HTERT RPE-1 (cell line): Measurements from ENCODE around the gene NSMCE1.

ENCODE experiments used
- in situ Hi-C: fragments of 300-500 bp; cut with MboI; formaldehyde crosslinking; loops from 4 replicates; pipeline ENCODE4 v1.14.3; 2020; ENCODE audit warnings: low sequenced_read_pairs

The NSMCE1 gene

DNA sequence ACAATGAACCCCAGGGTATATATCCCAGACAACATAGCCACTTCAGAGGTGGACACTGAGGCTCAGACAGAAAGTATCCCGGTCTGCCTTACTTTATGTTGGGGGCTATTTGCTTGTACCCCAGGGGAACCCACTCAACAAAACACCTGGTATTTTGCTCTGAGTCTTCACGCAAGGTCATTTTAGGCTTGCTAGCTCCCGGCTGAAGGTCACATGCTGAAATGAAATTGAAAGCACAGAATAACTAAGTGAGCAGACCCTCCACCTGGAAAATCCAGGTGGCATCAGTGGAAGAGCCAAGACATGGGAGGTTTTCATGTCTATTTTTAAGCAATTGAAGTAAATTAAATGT is 69.4 kb downstream of the NSMCE1 start:
- in situ Hi-C loops: no loop called here

DNA sequence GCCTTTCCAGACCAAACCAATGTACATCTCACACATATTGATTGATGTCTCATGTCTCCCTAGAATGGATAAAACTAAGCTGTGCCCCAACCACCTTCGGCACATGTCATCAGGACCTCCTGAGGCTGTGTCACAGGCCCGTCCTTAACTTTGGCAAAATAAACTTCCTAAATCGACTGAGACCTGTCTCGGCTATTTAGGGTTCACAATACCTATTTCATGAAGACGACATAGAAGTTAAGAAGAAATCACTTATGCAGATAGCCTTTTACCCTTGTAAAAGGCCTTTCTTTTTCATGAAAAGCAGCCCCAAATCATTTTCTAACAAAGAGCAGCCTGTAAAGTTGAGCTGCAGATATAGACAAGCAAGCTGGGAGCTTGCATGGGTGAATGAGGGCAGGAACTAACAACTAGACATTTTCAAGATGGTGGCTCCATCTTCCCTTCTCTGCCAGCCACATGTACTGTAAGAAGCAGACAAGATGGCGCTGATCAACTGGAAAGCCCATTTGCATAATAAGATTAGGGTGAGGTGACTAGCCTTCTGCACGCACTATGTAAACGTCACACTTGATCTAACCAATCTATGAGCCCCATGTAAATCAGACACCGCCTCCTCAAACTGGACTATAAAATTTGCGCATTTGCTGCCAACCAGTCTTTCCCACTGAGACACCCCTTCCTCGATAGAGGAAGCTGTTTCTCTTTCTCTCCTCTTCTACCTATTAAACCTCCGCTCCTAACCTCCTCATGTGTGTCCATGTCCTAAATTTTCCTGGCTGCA is 69.9 kb downstream of the NSMCE1 start:
- in situ Hi-C loops: no loop called here

DNA sequence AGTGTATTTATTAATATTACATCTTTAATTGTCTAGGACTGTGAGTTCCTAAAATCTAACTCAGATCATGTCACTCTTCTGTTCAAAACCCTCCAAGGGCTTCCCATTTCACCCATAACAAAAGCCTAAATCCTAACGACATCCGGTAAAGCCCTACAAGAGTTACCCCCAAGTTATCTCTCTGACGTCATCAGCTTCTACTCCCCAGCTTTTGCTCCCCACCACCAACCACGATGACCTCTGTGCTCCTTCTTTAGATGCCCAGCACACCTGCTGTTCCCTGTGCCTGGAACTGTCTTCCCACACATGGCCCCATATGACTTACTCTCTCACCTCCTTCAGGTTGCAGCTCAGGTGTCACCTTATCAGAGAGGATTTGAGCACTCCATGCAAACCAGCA is 71.6 kb downstream of the NSMCE1 start:
- in situ Hi-C loops: no loop called here

DNA sequence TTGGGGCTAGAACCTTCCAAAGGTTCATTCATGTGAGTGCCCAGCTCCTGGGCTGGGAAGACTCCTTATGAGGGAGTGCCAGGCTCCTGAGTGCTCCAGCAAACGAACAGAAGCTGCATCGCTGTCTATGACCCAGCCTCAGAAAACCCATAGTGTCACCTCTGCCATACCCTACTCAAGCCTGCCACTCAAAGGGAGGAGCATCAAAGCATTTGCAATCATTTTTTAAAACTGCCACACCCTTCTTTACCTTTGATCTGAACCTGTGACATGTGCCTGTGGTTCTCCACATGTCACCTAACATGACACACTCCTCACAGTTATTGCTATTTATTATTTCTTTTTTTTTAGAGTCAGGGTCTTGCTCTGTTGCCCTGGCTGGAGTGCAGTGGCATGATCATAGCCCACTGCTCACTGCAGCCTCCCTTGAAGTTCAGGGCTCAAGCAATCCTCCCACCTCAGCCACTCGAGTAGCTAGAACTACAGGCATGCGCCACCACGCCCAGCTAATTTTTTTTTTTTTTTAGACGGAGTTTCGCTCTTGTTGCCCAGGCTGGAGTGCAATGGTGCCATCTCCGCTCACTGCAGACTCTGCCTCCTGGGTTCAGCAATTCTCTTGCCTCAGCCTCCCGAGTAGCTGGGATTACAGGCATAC is 72.5 kb downstream of the NSMCE1 start:
- in situ Hi-C loops: no loop called here

DNA sequence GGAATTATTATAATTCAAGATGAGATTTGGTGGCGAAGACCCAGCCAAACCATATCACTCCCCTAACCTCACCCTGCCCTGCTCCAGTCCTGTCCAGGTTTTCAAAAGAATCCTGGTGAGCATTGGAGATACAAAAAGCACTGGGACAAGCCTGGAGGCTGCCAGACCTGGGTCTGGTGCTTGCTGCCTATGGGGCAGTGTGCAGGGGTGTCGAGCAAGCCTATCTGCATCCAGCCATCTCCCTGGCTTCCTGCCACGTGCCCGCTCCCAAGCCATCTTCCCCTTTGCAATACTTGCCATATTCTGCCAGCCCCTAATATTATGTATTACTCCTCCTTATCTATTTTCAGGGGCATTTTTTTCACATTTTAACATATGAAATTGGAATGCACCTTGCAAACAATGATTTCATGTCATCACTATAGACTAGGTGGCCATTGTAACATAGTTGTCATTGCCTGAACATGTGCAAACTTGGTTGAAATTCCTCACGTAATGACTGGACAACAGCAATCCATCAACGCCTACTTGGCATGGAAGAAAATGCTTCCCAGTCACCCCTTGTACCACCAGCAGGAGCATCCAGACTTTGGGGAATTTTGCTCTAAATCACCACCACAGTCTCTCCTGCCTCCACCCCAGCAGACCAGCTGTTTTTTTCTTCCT is 73.4 kb downstream of the NSMCE1 start:
- in situ Hi-C loops: no loop called here

DNA sequence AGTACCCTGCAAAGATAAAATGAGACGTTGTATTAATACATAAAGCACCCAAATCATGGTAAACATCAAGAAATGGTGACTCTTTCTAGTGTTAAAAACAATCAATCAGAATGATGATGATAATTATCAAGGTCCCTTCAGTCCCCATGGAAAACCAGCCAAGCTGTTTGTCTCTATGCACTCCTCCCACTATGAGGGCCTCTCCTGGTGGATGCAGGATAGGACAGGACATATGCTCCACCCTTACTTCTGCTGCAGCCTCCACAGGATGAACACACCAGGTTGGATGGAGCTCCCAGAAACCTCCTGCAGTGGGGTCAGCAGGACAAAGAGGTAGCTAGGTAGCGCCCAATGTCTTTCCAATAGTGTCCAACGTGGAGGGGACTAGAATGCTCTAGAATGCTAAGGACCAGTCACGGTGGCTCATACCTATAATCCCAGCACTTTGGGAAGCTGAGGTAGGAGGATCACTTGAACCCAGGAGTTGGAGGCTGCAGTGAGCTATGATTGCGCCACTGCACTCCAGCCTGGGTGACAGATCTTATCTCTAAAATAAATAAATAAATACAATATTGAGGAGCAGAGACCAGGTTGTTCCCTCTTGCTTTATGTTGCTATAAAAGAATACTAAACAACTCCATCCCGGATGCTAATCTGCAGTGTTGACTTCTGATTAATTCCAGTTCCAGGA is 75.1 kb downstream of the NSMCE1 start:
- in situ Hi-C loops: no loop called here

DNA sequence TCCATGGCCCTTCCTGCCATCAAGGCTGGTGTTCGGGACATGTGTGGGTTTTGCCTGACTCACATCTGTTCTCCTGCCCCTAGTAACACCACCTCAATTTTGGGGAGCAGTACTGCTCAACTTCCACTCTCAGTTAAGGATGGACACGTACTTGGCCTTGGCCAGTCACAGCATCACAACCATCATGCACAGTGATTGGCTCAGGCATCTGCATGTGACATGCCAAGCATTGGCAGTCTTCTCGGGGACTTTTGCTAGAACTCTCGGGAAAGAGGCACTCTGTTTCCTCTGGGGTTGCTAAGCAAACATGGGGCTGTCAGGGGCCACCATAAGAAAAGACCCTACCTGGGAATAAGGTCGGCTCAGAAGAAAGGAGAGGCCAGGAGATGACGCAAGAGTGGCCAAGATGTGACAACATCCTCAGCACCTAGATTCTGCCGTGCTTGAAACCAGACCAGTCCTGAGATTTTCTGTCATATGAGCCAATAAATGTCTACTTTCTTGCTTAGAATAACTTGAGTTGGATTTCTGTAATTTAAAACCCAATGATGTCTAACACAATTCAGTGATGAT is 77.1 kb downstream of the NSMCE1 start:
- in situ Hi-C loops: no loop called here

DNA sequence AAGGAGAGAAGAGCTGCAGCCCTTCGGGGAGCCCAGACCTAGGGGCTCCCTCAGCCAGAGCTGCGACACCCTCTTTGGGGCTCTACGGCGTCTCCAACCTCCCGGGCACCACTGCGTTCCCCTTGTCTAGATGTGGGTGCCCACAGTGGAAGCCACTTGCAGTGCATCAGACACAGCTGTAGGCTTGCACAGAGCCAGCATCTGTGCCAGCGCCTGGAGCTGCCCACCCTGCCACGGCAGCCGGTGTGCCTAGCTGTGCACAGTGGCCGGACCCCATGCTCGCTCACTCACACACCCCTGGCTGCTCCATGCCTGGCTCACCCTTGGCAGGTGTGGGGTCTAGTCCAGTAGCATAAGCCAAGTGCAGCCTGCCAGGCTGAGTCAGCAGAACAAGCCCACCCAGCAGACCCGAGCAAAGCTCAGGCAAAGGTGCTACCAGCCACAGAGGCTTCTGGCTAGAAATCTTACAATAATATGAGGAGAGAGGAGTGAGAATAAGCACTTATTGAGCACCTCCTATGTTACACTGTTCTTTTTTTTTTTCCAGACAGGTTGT is 78.2 kb downstream of the NSMCE1 start:
- in situ Hi-C loops: no loop called here

DNA sequence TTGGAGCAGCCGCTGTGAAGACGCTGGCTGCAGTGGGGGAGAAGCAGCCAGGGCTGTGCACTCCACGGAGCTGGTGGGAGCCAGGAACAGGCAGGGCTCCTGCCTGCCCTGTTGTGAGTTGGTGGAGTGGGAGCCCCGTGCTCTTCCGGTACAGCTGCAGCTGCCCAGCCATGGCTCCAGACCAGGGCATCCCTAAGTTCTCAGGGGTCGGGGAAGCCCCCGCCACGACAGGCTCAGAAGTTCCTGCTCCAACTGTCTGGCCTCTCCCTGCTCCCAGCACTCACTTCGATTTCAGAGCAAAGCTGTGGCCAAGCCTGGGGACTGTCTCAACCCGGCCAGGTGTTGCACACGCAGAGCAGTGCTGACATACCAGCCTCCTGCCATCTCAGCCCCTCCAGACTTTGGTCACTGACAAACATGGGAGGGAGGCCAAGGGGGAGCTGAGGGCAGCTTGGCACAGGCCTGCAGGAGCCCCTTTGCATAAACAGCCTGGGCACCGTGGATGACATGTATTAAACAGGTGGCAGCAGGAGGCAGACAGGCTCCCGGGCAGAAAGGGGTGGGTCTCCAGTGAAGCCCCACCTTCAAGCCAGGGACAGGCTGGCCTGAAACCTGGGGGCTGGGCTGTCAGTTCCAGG is 79.1 kb downstream of the NSMCE1 start:
- in situ Hi-C loops: no loop called here

DNA sequence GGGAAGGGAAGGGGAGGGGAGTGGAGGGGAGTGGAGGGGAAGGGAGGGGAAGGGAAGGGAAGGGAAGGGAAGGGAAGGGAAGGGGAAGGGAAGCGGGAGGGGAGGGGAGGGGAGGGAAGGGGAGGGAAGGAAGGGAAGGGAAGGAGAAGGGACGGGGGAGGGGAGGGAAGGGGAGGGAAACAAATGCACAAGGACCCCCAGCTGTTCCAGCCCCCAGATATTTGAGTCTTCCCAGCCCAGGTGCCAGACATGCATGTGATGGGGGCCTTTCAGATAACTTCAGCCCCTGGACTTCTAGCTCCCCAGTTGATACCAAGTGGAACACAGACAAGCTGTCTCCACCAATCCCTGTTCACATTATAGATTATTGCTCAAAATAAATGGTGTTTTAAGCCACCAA is 79.9 kb downstream of the NSMCE1 start:
- in situ Hi-C loops: no loop called here

DNA sequence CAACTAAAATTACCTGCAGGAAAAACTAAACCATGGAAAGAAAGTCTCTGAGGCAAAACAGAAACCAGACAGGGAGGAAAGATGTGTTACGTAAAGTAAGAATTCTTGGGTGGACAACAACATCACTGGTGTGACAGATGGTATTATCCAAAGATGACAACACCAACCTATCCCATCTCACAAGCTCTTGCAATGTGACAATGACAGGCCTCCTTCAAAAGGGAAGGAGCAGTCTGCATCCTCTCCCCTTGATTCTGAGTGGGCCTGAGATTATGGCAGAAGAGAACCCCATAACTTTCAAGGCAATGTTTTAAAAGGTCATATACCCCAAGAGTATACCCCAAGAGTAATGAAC is 82.8 kb downstream of the NSMCE1 start:
- in situ Hi-C loops: no loop called here

DNA sequence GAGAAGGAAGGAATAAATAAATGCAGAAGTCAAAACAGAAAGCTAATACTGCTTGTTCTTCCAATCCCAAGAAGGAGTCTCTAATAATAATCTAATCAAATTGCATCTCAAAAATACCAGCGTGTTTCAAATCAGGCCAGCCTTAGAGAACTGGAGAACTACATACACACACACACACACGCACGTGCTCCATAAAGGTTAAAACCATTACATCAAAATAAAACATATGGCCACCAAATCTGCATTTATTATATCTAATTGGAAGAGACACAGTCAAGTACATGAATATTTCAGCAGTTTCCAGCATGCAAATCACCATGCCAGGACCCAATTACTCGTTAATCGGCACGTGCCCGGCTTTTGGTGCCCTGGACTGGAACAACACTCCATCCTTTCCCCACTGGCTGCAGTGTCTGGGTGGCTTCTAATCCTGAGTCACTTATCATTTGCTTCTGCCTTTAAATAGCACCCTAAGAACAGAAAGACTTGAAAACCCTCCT is 85.6 kb downstream of the NSMCE1 start:
- in situ Hi-C loops: no loop called here

DNA sequence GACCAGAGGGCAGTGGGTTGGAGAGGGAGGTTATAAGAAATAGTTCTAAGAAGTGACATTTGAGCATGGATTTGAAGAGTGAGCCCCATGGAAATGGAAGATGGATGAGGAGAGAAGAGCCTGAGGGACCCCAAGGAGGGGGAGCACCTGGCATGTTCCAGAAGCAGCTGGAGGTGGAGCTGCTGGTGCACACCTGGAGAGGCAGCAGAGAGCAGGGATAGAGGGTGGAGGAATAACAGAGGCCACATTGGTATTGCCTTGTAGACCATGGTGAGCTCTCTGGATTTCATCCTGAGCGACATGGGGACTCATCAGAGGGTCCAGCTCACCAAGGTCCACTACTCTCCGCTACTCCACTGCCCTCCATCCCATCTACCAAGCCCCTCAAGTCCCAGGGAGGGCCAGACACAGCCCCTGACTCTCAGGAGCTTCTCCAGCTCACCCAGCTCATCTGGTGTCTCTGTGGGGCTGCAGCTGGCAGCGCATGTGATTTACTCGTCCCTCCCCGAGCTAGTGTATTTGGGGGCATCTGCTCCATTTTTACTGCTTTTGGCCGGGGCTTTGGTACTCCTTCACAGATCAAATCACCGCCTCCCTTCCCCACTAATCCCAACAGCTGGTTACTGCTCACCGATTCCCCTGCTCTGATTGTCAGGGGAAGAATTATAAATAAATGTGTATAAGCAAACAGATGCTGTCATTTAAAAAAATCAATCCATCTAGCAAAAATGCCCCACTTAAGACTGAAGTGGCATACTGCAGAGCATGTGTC is 87.4 kb downstream of the NSMCE1 start:
- in situ Hi-C loops: no loop called here

DNA sequence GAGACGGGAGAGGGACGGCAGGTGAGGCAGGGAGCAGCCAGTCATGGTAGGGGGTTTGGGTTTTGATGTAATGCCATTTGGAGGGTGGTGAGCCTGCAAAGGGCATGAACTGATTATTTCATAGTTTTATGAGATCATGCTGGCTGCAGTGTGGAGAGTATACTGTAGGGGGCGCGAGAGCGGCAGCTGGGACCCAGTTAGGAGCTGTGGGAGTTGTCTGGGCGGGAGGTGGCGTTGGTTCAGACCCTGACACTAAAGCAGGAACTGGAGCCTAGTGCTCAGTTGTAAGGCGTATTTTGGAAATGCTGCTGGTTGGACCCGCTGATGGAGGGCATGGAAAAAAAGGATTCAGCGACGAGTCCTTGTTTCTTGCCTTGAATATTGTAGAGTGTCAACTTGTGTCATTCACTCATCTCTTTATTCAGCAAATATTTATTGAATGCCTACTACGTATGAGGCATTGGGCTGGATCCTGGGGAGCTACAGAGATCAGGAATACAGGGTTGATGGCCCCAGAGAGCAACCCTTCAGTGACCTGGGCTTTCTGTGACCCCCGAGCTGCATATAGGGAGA is 89.0 kb downstream of the NSMCE1 start:
- in situ Hi-C loops: no loop called here

DNA sequence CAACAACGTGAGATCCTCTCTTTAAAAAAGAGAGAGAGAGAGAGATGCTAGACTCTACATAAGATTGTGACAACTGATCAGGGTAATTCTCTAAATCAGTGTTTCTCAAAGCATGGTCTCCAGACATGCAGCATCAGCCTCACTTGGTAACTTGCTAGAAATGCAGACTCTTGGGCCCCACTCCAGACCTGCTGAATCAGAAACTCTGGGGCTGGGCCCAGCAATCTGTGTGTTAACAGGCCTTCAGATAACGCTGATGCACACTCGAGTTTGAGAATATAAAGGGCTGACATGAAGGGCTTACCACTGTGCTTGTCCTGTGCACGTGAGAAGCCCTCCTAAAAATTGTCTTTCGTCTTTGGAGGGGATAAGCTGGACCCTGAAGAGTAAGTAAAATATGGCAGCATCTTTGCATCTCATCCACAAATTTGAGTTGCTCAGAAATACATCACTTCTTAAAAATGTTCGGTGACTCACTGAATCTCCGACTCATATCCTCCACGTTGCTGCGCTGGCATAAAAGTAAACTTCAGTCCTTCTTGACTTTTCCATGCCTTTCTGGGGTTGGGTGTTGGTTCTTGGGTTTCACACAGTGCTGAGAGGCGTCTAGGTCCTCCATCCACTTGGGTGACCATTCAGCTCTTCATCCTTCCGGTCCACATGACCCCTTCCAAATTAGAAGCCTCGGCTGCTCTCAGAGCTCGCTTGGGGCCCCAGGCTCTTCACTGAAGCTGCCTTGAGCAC is 91.4 kb downstream of the NSMCE1 start:
- in situ Hi-C loops: no loop called here

DNA sequence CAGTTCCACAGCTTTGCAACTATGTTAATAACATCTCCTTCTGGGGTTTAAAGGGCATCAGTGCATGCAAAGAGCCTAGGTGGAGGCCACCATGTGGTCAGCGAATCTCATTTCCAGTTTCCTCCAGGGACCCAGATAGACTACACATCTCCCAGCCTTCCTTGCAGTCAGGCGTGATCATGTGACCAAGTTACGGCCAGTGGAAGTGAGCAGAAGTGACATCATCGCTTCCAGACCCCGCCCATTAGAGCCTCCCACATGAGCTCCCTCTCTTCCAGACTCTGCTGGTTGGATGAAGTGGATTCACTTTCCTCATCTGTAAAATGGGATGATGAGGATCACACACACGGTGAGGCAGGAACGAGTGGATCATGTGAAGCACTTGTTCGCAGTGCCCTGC is 92.7 kb downstream of the NSMCE1 start:
- in situ Hi-C loops: no loop called here
